Fibroblast of skin of left biceps (primary cell): ENCODE data around the gene MRGPRD.

ENCODE experiments used
- DNase-seq, 2 experiments: peaks; one replicate each; pipeline ENCODE4 v3.0.0-alpha.2; 2013; ENCODE audit warnings: low read depth in 2 of 2

MRGPRD gene

DNA sequence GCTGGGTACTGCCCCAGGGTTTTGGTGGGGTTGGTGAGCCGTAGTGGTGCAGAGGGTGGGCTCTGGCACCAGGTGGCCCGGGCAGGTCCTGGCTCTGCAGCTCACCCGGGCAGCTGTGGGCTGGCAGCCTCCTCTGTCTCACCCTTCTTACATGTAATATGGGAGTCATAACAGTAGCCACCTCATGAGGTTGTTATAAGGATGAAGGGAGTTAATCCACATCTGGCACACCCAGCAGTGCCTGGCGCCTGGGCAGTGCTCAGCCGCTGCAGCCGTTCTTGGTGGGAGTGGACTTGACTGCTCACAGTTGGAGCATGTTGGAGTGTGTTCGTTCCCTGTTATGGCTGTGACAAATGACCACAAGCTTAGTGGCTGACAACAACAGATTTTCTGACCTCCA is 48.4 kb downstream of the MRGPRD start:
- no peak for DNase-seq

DNA sequence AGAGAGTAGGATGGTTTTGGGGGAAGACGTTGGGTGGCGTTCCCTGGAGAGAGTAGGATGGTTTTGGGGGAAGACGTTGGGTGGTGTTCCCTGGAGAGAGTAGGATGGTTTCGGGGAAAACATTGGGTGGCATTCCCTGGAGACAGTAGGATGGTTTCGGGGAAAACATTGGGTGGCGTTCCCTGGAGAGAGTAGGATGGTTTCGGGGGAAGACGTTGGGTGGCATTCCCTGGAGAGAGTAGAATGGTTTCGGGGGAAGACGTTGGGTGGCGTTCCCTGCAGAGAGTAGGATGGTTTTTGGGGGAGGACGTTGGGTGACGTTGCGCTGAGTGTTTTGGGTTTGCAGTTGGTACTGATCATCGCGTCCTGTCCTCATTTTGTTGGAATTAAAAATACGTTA is 48.9 kb downstream of the MRGPRD start:
- no peak for DNase-seq

DNA sequence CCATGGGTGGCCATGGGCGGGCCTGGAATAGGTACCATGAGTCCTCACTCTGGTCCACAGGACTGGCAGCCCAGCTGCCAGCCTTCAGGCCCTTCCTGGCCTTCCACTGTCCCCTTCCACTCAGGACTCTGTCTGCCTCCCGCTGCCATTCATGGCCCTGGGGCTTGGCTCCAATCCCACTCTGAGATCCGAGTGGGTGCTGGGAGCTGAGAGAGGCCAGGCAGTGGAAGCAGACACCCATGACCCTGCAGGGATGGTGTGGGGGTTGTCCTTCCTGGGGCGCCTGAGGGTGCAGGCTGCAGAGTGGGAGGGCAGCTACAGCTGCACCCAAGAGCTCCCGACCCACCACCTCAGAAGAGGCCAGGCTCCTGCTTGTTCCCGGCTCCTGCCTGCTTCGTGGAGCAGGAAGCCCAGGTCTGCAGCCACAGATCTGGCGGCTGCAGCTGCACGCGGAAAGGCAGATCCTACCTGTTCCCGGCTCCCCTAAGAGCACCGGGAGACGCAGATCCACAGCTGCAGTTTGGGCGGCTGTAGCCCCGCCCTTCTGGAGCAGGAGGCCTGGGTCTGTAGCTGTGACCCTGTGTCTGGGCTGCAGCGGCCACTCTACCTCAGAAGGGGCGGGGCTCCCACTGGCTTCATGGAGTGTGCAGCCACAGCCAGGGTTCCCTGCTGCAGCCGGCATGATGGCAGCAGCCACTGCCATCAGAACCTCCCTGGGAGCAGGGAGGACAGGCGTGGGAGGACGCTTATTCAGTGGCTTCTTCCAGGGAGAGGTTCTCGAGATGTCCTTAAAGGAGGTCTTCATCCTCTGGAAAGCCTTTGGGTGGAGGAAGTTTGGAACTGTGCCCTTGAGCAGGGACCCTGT is 49.6 kb downstream of the MRGPRD start:
- DNase-seq: no peak
